Measurements from ENCODE around the gene NAALADL2. TPM values are rescaled to one million over a fixed set of nuclear protein-coding genes. Genes with fewer than 3 reads are reported as not detected.

NAALADL2 gene
- total and polyA plus RNA-seq, 2 donors from 2014 or later = 2.0 to 20.2 TPM

DNA sequence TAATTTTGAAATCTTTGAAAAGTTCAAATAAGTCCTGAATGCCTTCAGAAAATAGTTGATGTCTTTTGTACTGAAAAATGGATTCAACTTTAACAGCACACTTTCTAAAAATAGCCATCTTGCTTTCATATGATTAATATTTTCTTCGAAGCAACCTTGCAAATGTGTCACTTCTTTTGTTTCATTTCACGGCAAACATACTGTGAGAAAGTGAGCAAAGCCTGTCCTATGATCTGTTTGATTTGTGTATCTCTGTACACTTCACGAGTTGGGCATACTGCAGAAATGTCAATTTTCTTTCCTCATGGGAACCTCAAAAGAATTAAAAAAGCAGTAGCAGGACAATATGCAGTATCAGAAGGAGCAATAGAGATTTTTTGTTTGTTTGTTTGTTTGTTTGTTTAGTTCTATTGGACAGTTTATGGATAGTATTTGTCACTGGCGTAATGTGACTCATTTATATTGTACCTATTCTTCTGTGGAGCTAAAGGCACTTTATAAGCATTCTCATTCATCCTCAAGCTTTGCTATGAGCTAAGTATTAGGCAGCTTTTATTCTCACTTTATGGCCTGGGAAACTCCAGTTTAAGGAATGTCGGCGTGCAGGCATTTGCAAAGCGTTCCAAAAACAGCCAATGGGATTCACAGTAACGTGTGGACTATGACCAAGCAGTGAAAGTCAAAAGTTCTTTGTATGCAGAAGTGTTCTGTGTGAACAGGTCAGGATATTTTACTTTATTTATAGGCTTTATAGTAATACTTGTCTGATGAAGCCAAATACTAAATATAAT is 572.0 kb downstream of the NAALADL2 start:
- no peaks in the 10 kb centered on the region for H3K4me1 ChIP-seq (ENCODE audit: control insufficient read depth in 2 of 3, insufficient read depth in 2 of 3, low read depth in 1 of 3, low read length in 3 of 3)
- peak in 2 of 5 donors; percentile 25 to 43 for DNase-seq
- no peaks in the 10 kb centered on the region for H3K27me3 ChIP-seq (ENCODE audit: control insufficient read depth, insufficient read depth, low read length)
- TF ChIP-seq, protein P1, sequence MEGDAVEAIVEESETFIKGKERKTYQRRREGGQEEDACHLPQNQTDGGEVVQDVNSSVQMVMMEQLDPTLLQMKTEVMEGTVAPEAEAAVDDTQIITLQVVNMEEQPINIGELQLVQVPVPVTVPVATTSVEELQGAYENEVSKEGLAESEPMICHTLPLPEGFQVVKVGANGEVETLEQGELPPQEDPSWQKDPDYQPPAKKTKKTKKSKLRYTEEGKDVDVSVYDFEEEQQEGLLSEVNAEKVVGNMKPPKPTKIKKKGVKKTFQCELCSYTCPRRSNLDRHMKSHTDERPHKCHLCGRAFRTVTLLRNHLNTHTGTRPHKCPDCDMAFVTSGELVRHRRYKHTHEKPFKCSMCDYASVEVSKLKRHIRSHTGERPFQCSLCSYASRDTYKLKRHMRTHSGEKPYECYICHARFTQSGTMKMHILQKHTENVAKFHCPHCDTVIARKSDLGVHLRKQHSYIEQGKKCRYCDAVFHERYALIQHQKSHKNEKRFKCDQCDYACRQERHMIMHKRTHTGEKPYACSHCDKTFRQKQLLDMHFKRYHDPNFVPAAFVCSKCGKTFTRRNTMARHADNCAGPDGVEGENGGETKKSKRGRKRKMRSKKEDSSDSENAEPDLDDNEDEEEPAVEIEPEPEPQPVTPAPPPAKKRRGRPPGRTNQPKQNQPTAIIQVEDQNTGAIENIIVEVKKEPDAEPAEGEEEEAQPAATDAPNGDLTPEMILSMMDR (IDR thresholded peaks at IDR 0.05; ENCODE audit: borderline replicate concordance, extremely low read depth, insufficient read depth) = no peak
- intact Hi-C loops (cut with DNase I) = no loop called here
- H3K4me3 ChIP-seq (ENCODE audit: low read length in 3 of 3) = no peak overlapping the region
- peak; percentile 64 for FAIRE-seq
- no peaks in the 10 kb centered on the region for H3K9me3 ChIP-seq (ENCODE audit: control insufficient read depth in 2 of 3, insufficient read depth in 1 of 3, low read length in 3 of 3)
- no peak overlapping the region for H3K27ac ChIP-seq (ENCODE audit: low read depth in 2 of 2, low read length in 2 of 2)
- no peak overlapping the region for H3K9ac ChIP-seq (ENCODE audit: low read length in 3 of 3)
- no peaks in the 10 kb centered on the region for H3K36me3 ChIP-seq (ENCODE audit: control insufficient read depth in 2 of 3, insufficient read depth in 3 of 3, low read length in 3 of 3)

DNA sequence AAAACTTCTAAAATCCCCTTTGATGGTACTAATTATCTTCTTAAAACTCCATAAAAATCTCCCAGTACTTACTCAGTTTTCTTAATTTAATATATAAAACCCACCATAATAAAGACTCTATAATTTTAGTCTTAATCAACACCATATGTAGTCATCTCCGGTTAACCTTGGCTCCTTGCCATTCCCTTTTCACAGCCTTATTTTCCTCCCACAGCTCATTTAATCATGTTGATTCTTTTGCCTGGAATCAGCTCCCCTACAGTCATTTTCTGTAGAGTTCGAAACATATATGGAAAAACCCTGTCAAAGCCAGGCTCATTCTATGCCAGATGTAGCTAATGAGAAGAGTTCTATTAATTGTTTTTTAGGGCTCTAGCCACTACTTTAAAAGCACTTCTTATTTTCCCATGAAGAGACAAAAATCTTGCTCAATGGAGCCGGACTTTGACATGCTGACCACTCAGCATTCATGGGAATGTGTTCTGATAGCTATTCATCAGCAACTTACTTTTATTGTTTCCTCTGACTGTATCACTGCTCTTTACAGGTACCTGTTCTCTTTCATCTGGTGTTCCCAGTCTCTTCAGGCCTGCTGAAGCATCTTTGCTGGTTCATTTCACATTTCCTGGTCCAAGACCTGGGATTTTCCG is 573.4 kb downstream of the NAALADL2 start:
- Histone ChIP-seq H3K4me1 (ENCODE audit: control insufficient read depth in 2 of 3, insufficient read depth in 2 of 3, low read depth in 1 of 3, low read length in 3 of 3) (no peaks in the 10 kb centered on the region), H3K27me3 (ENCODE audit: control insufficient read depth, insufficient read depth, low read length) (no peaks in the 10 kb centered on the region), H3K27ac (ENCODE audit: low read depth in 2 of 2, low read length in 2 of 2) (no peak overlapping the region), H3K9me3 (ENCODE audit: control insufficient read depth in 2 of 3, insufficient read depth in 1 of 3, low read length in 3 of 3) (no peaks in the 10 kb centered on the region), H3K36me3 (ENCODE audit: control insufficient read depth in 2 of 3, insufficient read depth in 3 of 3, low read length in 3 of 3) (no peaks in the 10 kb centered on the region), H3K4me3 (ENCODE audit: low read length in 3 of 3) (no peak overlapping the region), H3K9ac (ENCODE audit: low read length in 3 of 3) (no peak overlapping the region)
- FAIRE-seq (no peak), DNase-seq (no peak)
- TF ChIP-seq, protein P1 (IDR thresholded peaks at IDR 0.05; ENCODE audit: borderline replicate concordance, extremely low read depth, insufficient read depth) = no peak
- intact Hi-C loops (cut with DNase I) = no loop called here

DNA sequence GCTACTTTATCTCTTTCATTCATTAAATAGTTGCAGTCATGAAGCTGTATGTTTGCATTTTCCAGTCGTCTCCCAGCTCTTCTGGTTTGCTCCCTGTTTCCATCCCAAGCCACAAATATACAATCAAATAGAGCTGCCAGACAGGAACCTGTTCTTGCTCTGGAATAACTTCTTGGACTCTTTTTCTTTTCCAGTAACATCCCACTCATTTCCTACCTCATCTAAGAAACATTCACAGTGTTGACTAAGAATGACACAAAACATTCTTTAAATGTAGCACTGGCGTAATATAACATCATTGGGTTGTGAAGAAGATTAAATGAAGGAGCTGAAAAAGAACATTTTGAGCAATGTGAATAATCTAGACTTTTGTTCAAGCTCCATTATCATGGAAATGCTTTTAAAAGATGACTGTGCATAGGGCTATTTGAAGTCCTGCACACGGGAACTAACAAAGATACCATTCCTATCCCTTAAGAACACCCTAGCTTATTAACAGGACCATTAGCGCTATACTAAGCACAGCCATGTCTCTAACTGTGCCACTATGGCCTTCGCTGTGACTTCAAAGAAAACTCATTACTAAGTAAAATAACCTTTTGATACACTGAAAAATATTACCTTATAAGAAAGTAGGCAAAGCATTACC is 574.0 kb downstream of the NAALADL2 start:
- DNase-seq (no peak), FAIRE-seq (no peak)
- no peaks in the 10 kb centered on the region for H3K9me3 ChIP-seq (ENCODE audit: control insufficient read depth in 2 of 3, insufficient read depth in 1 of 3, low read length in 3 of 3)
- no peak overlapping the region for H3K4me3 ChIP-seq (ENCODE audit: low read length in 3 of 3)
- H3K36me3 ChIP-seq (ENCODE audit: control insufficient read depth in 2 of 3, insufficient read depth in 3 of 3, low read length in 3 of 3) = no peaks in the 10 kb centered on the region
- no peak overlapping the region for H3K27ac ChIP-seq (ENCODE audit: low read depth in 2 of 2, low read length in 2 of 2)
- H3K4me1 ChIP-seq (ENCODE audit: control insufficient read depth in 2 of 3, insufficient read depth in 2 of 3, low read depth in 1 of 3, low read length in 3 of 3) = no peaks in the 10 kb centered on the region
- H3K9ac ChIP-seq (ENCODE audit: low read length in 3 of 3) = no peak overlapping the region
- intact Hi-C loops (cut with DNase I) = no loop called here
- H3K27me3 ChIP-seq (ENCODE audit: control insufficient read depth, insufficient read depth, low read length) = no peaks in the 10 kb centered on the region
- TF ChIP-seq, protein P1 (IDR thresholded peaks at IDR 0.05; ENCODE audit: borderline replicate concordance, extremely low read depth, insufficient read depth) = no peak

Measured in kidney (tissue), 14 donors.